Left lobe of liver (tissue), 2 donors: Measurements from ENCODE around the gene TF. TPM values are rescaled to one million over a fixed set of nuclear protein-coding genes. Genes with fewer than 3 reads are reported as not detected.
A peak's percentile ranks its signal among the peaks of the same experiment; 100 is the strongest.

ENCODE experiments used
- ATAC-seq: fragments of 200-7000 bp; cut with Tn5 transposase; one replicate; pipeline ENCODE4 v1.9.1; 2020; ENCODE audit warnings: mild to moderate bottlenecking, moderate library complexity
- DNase-seq: peaks from one replicate; pipeline ENCODE4 v3.0.0-alpha.2; 2020; ENCODE audit warnings: low spot score
- total RNA-seq: library from RNA; stranded (reverse); gene quantifications from one replicate; pipeline ENCODE4 v1.2.1, GENCODE V29; 2021
- donor health status: DM: no; HTN: no; CAD: no; lungs with moderate emphysema.
- donor health status: DM: no; HTN: yes; CAD: no.

The TF gene
- total RNA-seq, 1 donor from 2014 or later = 25,131 TPM

- no peak for DNase-seq
- ATAC-seq = no peak
Measured at GRCh38 chr3:133804896-133805295, 58.7 kb downstream of the TF start.

GRCh38 chr3:133805384-133805701, 59.1 kb downstream of the TF start:
- DNase-seq = no peak
- ATAC-seq = no peak

- DNase-seq = peak; percentile 95
- peak; percentile 99 for ATAC-seq
Measured at GRCh38 chr3:133805702-133806475, 59.7 kb downstream of the TF start, which contains the start of gene SRPRB. Gene SRPRB, plus strand, starts transcription at chr3:133805815. Its CDS starts 34 bp downstream, at chr3:133805849.

- ATAC-seq (no peak), DNase-seq (no peak)
Measured at GRCh38 chr3:133812872-133813271, 66.7 kb downstream of the TF start.

GRCh38 chr3:133815386-133815785, 69.2 kb downstream of the TF start:
- no peak for ATAC-seq

GRCh38 chr3:133820129-133820528, 73.9 kb downstream of the TF start:
- no peak for ATAC-seq
- no peak for DNase-seq

More at GRCh38 chr3:133815386-133815785, 69.2 kb downstream of the TF start:
- DNase-seq = no peak

GRCh38 chr3:133820889-133821675, 74.9 kb downstream of the TF start:
- no peak for ATAC-seq
- no peak for DNase-seq

GRCh38 chr3:133821767-133822638, 75.8 kb downstream of the TF start:
- ATAC-seq (peak; percentile 78), DNase-seq (peak; percentile 69)

GRCh38 chr3:133824961-133825485, 78.8 kb downstream of the TF start:
- no peak for ATAC-seq
- no peak for DNase-seq

- ATAC-seq = no peak
- DNase-seq = no peak
Measured at GRCh38 chr3:133825969-133826727, 80.0 kb downstream of the TF start.

- ATAC-seq (peak; percentile 55), DNase-seq (no peak)
Measured at GRCh38 chr3:133827136-133827535, 80.9 kb downstream of the TF start.

- no peak for DNase-seq
Measured at GRCh38 chr3:133827684-133828083, 81.5 kb downstream of the TF start.

GRCh38 chr3:133828576-133829309, 82.5 kb downstream of the TF start:
- no peak for DNase-seq

More at GRCh38 chr3:133827684-133828083, 81.5 kb downstream of the TF start:
- ATAC-seq = no peak

GRCh38 chr3:133829310-133829707, 83.1 kb downstream of the TF start:
- ATAC-seq (no peak), DNase-seq (no peak)

More at GRCh38 chr3:133828576-133829309, 82.5 kb downstream of the TF start:
- no peak for ATAC-seq

GRCh38 chr3:133830071-133830470, 83.9 kb downstream of the TF start:
- no peak for DNase-seq
- ATAC-seq = no peak

GRCh38 chr3:133831966-133832801, 86.0 kb downstream of the TF start:
- no peak for ATAC-seq
- DNase-seq = no peak

GRCh38 chr3:133832802-133833144, 86.6 kb downstream of the TF start:
- no peak for DNase-seq

GRCh38 chr3:133833267-133833666, 87.1 kb downstream of the TF start:
- no peak for DNase-seq
- ATAC-seq = no peak

More at GRCh38 chr3:133832802-133833144, 86.6 kb downstream of the TF start:
- no peak for ATAC-seq
